OCI-LY1 (cell line): Measurements from ENCODE around the gene STX8.

Experiments
- H2AFZ ChIP-seq: fragments of 200-600 bp; sonication (generic), shearing (Covaris generic); 2 replicates; pipeline ENCODE4 v1.6.0; 2014; ENCODE audit warnings: antibody characterized with exemption, mild to moderate bottlenecking, low read length
- H3F3A ChIP-seq: fragments of 200-600 bp; sonication (generic), shearing (Covaris generic); 2 replicates; pipeline ENCODE4 v1.6.0; 2014; ENCODE audit warnings: mild to moderate bottlenecking, antibody characterized with exemption, low read length, moderate library complexity; ENCODE audit not compliant: insufficient read depth
- H3K27ac ChIP-seq: fragments of 200-600 bp; sonication (generic); 2 replicates; pipeline ENCODE4 v1.5.1; 2014; ENCODE audit warnings: low read length, mixed run types, mild to moderate bottlenecking, low read depth; ENCODE audit not compliant: poor library complexity, severe bottlenecking
- H3K27me3 ChIP-seq: fragments of 200-600 bp; sonication (generic); 2 replicates; pipeline ENCODE4 v1.6.0; 2014; ENCODE audit warnings: antibody characterized with exemption, mild to moderate bottlenecking, low read length, moderate library complexity; ENCODE audit not compliant: insufficient read depth
- H3K36me3 ChIP-seq: fragments of 200-600 bp; sonication (generic); 2 replicates; pipeline ENCODE4 v1.6.1; 2014; ENCODE audit warnings: mild to moderate bottlenecking, antibody characterized with exemption, low read length, moderate library complexity, mixed read lengths; ENCODE audit not compliant: insufficient read depth
- H3K4me1 ChIP-seq: fragments of 200-600 bp; sonication (generic); 2 replicates; pipeline ENCODE4 v1.5.1; 2014; ENCODE audit warnings: mild to moderate bottlenecking, low read length, moderate library complexity; ENCODE audit not compliant: insufficient read depth, severe bottlenecking
- H3K4me2 ChIP-seq: fragments of 200-600 bp; sonication (generic), shearing (Covaris generic); 2 replicates; pipeline ENCODE4 v1.6.1; 2014; ENCODE audit warnings: low read length
- H3K4me3 ChIP-seq: fragments of 200-600 bp; sonication (generic); 2 replicates; pipeline ENCODE4 v1.5.1; 2014; ENCODE audit warnings: low read length, low read depth, mild to moderate bottlenecking, mixed read lengths; ENCODE audit not compliant: poor library complexity, severe bottlenecking
- H3K79me2 ChIP-seq: fragments of 200-600 bp; shearing (Covaris generic); 2 replicates; pipeline ENCODE4 v1.6.1; 2016; ENCODE audit warnings: mixed run types, low read length, mixed read lengths; ENCODE audit not compliant: insufficient read depth
- H3K9ac ChIP-seq: fragments of 200-600 bp; sonication (generic), shearing (Covaris generic); 2 replicates; pipeline ENCODE4 v1.6.1; 2014; ENCODE audit warnings: mild to moderate bottlenecking, low read length, mixed read lengths
- H3K9me2 ChIP-seq: fragments of 200-600 bp; sonication (generic), shearing (Covaris generic); 2 replicates; pipeline ENCODE4 v1.6.1; 2014; ENCODE audit warnings: low read depth, mild to moderate bottlenecking, low read length, mixed read lengths
- H3K9me3 ChIP-seq: fragments of 200-600 bp; shearing (Covaris generic); 2 replicates; pipeline ENCODE4 v1.6.1; 2014; ENCODE audit warnings: low read length, mixed read lengths
- H4K20me1 ChIP-seq: fragments of 200-600 bp; sonication (generic), shearing (Covaris generic); 2 replicates; pipeline ENCODE4 v1.6.0; 2016; ENCODE audit warnings: mild to moderate bottlenecking, low read length; ENCODE audit not compliant: insufficient read depth
- CTCF ChIP-seq: fragments of 200-600 bp; sonication (generic), shearing (Covaris generic); IDR thresholded peaks from 2 replicates; pipeline ENCODE4 v1.5.1; 2017; ENCODE audit warnings: mild to moderate bottlenecking, antibody characterized with exemption, low read length, moderate library complexity, mixed read lengths
- EZH2 ChIP-seq: fragments of 200-600 bp; sonication (generic), shearing (Covaris generic); IDR thresholded peaks from 2 replicates; pipeline ENCODE4 v1.8.0; 2017; ENCODE audit warnings: borderline replicate concordance, mixed run types, mild to moderate bottlenecking, antibody characterized with exemption, low read length, moderate library complexity, mixed read lengths

STX8 gene

DNA sequence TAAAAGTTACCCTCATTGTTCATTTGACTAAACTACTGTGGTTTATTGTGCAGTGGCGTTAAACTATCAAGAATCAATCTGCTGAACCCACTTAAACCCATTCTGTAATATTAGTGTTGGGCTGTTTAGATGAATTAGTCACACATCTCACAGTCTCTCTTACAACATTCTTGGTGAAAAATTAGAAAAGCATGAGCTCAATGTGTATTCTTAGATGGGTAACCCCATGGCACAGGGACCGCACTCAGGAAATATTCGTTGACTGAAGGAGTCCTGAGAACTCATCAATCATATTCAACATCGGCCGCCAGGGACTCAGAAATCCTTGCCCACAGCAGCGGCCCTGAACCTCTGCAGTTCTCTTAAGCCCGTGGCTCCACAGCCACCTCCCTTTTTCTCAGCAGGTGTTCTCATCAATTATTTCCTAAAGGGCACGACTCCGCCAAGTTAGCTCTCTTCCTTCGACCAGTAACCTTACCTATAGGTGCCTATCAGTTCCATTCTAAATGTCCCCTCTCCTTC, 155.6 kb downstream of the STX8 start:
- Histone ChIP-seq H3K4me3 (no peak overlapping the region), H3K79me2 (no peaks in the 10 kb centered on the region)

DNA sequence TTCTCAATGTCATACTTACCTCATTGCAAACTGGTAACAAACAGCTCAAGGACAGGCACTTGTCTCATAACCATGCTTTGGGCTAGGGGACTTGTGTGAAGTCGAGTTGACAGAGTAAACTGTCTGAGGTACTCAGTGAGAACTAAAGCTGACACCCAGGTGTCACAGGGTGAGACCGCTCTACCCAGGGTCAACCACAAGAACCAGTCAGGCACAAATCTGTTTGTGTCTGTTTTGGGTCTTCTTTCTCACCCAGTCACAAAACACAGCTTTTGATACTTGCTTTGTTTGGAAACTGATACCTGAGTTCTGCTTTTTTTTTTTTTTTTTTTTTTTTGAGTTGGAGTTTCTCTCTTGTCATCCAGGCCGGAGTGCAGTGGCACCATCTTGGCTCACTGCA, 161.1 kb downstream of the STX8 start:
- Histone ChIP-seq H3K9me3 (no peaks in the 10 kb centered on the region), H3K27me3 (no peaks in the 10 kb centered on the region), H3K79me2 (no peaks in the 10 kb centered on the region), H3K36me3 (no peaks in the 10 kb centered on the region), H2AFZ (no peak overlapping the region), H3K9me2 (no peaks in the 10 kb centered on the region), H3K4me2 (0 out of 2 replicates have a peak overlapping the region, but pooled peaks have one; percentile 20), H3K27ac (peak overlapping the region; percentile 67), H3K4me3 (no peak overlapping the region), H3F3A (no peaks in the 10 kb centered on the region), H3K9ac (no peak overlapping the region), H3K4me1 (peaks cover 10% of the 10 kb centered on the region), H4K20me1 (no peaks in the 10 kb centered on the region)
- TF ChIP-seq CTCF = no peak
- TF ChIP-seq EZH2 = no peak

More for the DNA sequence above, 155.6 kb downstream of the STX8 start:
- no peak overlapping the region for H3K9ac ChIP-seq
- no peak overlapping the region for H3K27ac ChIP-seq
- H3K27me3 ChIP-seq = no peaks in the 10 kb centered on the region
- H2AFZ ChIP-seq = no peak overlapping the region
- H3K9me2 ChIP-seq = no peaks in the 10 kb centered on the region
- H4K20me1 ChIP-seq = no peaks in the 10 kb centered on the region
- no peaks in the 10 kb centered on the region for H3K4me1 ChIP-seq
- TF ChIP-seq CTCF (no peak), EZH2 (no peak)
- no peak overlapping the region for H3K4me2 ChIP-seq
- H3K9me3 ChIP-seq = no peaks in the 10 kb centered on the region
- H3K36me3 ChIP-seq = no peaks in the 10 kb centered on the region
- no peaks in the 10 kb centered on the region for H3F3A ChIP-seq

DNA sequence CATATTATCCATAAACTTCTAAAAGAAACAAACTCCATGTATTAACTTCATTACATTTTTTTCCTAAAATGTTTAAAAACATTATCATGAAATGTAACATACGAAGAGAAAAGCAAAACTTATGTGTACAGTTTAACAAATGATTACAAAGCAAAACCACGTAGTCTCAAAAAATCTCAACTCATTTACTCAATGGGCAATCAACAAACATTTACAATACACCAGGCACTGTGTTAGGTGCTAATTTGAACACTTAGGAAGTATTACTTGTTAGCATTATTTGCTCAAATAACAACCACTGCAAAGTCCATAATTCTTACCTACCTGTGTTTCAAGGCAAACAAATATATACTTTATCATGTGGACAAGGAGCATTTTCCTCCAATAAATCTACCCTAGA, 164.9 kb downstream of the STX8 start:
- no peaks in the 10 kb centered on the region for H3K9me3 ChIP-seq
- H3F3A ChIP-seq = no peaks in the 10 kb centered on the region
- H3K79me2 ChIP-seq = no peaks in the 10 kb centered on the region
- H3K9me2 ChIP-seq = no peaks in the 10 kb centered on the region
- no peak for TF ChIP-seq EZH2
- no peak for TF ChIP-seq CTCF
- no peak overlapping the region for H3K9ac ChIP-seq
- no peak overlapping the region for H3K4me2 ChIP-seq
- H4K20me1 ChIP-seq = no peaks in the 10 kb centered on the region
- H2AFZ ChIP-seq = no peak overlapping the region
- no peaks in the 10 kb centered on the region for H3K36me3 ChIP-seq
- H3K4me1 ChIP-seq = peaks cover 10% of the 10 kb centered on the region
- no peaks in the 10 kb centered on the region for H3K27me3 ChIP-seq
- no peak overlapping the region for H3K4me3 ChIP-seq
- no peak overlapping the region for H3K27ac ChIP-seq
